Glomerular endothelial cell (primary cell): ENCODE data around the gene PRR15L. TPM values are rescaled to one million over a fixed set of nuclear protein-coding genes. Genes with fewer than 3 reads are reported as not detected.
A peak's percentile ranks its signal among the peaks of the same experiment; 100 is the strongest.
"Not testable (repeated sequence)": the region's sequence is repeated elsewhere in the genome, so short reads cannot be mapped to it uniquely, and the experiment has no call there.

Experiments used
- DNase-seq: peaks from one replicate; pipeline ENCODE4 v3.0.0-alpha.2; 2011; ENCODE audit warnings: low read depth, low spot score; ENCODE audit errors: extremely low read depth
- total RNA-seq: library from RNA; depleted of rRNA; stranded (reverse); fragments of >200 nt; gene quantifications from 2 replicates; pipeline ENCODE4 v1.2.3, GENCODE V29; 2015

Gene PRR15L
- total RNA-seq, 1 donor from 2014 or later = not detected

DNA sequence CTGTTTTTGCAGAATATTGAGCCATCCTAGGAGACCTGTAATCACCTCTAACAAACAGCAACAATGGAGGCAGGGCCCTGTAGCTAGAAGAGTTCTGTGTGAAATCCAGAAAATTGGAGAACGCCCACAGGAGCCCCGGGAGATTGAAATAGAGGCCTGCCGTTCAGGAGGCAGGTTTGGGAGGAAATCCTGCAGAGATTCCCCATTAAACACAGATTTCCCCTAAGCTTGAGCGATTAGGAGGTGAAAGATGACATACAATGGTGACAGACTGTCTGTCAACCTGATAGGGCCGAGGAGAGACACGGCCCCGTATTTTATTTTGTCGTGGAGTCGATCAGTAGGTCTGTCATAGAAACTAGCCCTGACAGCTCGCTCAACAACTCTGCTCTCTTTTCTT, 31.5 kb upstream of the PRR15L start:
- DNase-seq = no peak

DNA sequence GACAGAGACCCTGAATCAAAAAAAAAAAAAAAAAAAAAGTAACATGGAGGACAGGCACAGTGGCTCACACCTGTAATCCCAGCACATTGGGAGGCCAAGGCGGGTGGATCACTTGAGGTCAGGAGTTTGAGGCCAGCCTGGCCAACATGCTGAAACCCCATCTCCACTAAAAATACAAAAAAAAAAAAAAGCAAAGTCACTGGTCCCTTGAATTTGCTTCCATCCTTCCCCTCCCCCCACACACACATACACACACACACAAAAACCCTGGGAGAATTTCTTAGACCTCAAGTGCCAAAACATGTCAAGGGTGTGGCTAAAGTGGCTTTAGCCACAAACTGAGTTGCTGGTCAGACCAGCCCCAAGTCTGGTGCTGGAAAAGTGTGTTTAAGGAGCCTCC, 30.8 kb upstream of the PRR15L start:
- DNase-seq = not testable (repeated sequence)

DNA sequence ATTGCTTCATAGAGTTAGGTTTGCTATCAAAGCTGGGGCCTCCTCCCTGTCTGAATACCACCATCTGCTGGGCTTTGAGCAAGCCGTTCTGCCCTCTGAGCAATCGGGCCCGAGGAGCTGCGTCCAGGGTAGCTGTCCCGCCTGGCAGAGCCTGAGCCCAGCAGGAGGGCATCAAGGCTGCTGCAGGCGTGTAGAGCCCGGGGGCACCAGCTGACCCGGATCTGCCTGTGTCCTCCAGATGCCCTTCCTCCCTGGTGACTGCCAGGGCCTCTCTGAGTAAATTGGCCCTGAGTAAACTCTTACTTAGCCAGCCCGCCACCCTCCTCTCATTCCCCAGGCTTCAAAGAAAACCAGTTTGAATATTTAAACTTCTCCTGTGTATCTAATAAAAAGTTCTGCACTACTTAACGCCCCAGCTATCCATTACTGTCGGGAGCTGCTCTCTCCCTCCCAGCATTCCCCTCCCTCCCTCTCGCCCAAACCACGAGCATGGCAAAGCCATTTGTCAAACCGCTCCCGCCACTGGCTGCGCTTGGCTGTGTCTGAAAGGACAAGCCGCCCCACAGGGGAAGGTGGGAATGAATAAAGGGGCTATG, 29.7 kb upstream of the PRR15L start:
- no peak for DNase-seq

DNA sequence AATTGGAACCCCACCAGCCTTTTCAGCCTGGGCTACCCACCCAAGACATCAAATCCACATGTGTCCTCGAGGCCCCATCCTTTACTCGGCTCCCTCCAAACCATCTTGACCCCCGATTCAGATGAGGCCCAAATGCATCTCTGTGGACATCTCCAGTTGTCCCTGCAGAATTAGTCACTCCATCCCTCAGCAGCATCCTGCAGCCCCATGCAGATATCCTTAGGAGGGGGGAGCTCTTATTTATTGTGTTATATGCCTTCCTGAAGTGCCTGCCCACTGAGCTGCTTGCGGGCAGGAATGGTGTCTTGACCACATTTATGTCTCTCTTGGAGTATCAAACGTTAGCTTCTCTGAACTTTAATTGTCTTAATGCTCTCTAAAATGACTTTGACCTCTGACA, 28.8 kb upstream of the PRR15L start:
- DNase-seq = no peak

DNA sequence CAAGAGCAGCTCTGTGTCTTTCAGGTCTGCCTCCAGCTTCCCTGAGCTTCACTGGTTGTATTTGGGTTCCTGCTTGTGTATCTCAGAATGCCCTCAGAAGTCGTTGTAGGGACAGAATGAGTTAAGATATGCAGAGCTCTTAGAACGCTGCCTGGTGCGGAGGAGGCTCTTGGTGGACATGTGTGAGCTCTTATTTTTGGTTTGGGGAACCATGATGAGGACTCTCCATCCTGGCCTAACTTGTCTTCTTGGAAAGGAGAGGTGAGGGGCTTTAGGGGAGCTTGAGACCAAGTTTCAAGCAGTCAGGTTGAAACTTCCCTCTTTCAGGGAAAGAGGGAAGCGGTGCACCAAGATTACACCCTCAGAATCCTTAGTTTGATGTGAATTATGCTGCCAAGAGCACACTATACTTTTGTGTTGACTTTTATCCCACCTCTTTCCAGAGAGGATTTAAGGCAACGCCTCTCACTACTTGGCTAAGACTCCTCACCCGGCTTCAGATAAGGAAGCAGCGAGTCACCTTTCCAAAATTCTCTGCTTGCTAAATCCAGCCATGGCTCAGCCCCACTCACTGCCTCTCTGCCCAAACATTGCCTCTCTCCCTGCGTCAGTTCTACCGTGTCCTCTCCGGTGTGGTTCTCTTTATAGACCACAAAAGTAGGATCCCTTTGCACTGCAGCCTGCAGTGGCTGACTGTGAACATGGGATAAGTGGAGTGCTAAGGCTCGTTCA, 26.0 kb upstream of the PRR15L start:
- no peak for DNase-seq

DNA sequence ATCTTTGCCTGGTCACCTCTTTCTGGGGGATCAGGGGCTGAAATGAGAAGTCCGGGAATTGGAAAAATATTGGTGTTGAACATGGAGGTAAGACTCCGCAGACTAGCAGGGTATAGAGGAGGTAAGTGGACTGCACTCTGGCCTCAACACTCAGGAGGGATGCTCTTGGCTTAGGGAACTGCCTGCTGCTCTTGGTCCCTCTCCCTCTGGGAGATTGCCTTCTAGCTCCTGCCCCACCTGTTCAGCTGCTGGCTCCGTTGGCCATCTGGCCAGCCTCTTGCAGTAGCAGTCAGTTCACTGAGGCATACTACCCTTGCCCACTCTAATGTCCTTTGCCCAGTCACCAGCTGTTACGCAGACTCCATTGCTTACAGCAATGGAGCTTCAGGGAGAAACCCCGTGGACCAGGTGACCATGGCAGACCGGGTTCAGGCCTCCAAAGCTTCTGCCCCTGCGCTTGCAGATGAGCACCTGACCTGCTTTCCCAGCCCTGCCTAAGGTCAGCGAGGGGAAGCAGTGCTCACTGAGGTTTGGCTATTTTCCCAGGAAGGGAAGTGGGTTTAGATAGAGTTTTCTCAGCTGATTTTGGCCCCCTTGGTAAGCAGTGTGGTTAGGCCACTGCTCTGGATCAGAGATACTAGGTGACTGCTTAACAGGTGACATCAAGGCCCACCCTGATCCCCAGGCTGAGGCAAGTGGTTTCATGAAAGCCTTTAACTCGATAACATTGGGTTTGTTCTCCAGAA, 25.1 kb upstream of the PRR15L start:
- DNase-seq = no peak

DNA sequence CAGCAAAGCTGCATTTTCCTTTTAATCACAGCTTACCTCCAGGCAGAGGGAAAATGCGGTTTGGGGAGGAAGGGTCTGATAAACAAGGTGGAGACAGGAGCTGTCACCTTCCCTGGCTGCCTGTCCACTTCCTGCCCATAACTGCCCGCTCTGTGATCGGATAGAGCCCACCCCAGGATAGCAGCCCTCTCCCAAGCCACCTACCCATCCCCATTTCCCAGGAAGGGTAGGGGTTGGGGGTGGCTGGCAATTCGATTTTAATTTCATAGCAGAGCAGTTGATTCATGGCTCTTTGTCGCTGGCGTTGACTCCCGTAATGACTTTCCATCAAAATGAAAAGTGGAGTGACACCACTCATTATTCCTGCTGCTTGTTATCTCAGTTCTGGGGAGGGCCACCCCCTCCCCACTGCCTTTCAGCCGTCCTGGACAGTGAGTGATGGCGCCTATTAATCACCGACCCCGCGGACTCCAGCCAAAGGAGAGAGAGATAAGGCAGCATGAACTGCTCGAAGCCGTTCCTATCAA, 24.5 kb upstream of the PRR15L start:
- DNase-seq = no peak

DNA sequence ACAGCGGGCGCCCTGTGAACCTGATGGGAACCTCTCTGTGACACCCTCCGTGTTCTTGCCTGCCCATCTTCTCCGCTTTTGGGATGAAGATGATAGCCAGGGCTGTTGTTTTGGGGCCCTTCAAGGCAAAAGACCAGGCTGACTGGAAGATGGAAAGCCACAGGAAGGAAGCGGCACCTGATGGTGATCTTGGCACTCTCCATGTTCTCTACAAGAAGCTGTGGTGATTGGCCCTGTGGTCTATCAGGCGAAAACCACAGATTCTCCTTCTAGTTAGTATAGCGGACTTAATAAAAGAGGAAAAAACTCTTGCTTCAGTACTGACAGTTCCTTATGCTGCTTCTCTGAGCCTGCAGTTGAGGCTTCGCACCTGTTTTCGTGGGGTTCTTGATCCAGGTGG, 23.8 kb upstream of the PRR15L start:
- DNase-seq = no peak

DNA sequence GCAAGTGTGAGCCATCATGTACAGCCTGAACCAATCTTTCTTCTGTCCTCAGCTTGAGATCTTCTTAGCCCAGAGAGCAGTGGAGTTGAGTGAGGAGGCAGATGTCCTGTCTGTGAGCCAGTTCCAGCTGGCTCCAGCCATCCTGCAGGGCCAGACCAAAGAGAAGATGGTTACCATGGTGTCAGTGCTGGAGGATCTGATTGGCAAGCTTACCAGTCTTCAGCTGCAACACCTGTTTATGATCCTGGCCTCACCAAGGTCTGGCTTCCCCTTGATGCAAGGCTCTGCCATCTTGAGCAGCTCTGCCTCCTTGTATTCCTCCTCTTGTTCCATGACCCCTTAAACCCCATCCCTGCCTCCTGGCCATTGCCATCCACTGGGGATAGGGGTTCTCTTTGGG, 22.9 kb upstream of the PRR15L start:
- DNase-seq = no peak

DNA sequence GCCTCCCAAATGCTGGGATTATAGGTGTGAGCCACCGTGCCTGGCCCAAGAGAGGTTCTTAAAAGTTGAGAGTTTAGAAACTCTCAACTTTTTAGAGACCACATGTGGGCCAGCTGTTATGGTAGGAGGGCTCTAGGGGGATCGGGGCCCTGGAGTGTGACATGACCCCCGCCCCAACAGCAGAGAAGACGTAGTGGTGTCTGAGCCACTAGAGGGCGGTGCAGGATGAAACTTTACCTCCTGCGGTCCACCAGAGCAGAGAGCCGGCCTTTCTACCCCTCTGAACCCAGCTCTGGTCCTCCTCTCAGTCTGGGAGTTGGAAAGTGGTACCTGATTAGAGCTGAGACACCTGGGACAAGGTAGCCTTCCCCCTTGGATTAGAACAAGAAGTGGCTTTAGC, 20.6 kb upstream of the PRR15L start:
- no peak for DNase-seq

DNA sequence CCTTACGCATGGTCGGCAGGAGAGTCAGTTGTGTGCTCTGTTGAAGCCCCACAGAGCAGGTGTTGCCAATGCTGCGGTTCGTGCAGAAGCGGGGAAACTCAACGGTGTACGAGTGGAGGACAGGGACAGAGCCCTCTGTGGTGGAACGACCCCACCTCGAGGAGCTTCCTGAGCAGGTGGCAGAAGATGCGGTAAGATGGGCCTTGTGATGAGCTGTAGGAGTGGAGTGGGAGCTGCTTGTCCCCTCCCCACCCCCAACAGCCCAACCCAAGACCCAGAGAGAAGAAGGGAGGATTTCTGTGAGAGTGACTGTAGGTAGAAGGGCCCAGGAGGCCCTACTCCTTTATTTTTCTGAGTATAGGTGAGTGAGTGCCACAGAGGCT, 18.1 kb upstream of the PRR15L start:
- DNase-seq = no peak

DNA sequence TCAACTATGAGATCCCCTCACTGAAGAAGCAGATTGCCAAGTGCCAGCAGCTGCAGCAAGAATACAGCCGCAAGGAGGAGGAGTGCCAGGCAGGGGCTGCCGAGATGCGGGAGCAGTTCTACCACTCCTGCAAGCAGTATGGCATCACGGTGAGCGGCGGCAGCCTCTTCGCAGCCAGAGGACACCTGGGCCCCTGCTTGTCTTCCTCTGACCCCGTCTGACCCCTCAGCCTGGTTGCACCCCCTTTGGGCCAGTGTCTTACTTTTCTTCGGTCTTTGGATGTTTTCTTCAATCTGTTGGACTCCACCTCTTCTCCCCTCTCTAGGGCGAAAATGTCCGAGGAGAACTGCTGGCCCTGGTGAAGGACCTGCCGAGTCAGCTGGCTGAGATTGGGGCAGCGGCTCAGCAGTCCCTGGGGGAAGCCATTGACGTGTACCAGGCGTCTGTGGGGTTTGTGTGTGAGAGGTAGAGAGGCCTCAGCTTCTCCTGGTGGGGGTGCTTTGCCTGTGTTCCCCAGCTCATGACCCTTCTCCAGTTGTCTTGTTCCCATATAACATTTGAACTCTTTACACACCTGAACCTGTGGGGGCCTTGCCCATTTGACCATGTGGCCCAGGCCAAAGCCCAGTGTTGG, 17.6 kb upstream of the PRR15L start:
- no peak for DNase-seq

DNA sequence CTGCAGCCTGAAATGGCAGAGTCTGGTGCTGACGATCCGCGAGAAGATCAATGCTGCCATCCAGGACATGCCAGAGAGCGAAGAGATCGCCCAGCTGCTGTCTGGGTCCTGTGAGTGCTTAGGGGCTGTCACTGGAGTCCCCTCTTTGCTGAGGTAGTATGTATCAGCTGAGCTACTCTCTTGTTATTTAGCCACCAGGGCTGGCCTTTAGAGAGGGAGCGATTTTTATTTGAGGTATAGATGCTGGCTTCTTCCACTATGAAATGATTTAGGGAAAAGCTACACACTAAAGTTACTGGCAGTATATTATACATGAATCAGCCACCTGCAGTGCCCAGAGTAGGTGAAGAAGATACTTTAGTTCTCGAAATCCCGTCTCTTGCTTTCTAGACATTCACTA, 15.9 kb upstream of the PRR15L start:
- DNase-seq = no peak

DNA sequence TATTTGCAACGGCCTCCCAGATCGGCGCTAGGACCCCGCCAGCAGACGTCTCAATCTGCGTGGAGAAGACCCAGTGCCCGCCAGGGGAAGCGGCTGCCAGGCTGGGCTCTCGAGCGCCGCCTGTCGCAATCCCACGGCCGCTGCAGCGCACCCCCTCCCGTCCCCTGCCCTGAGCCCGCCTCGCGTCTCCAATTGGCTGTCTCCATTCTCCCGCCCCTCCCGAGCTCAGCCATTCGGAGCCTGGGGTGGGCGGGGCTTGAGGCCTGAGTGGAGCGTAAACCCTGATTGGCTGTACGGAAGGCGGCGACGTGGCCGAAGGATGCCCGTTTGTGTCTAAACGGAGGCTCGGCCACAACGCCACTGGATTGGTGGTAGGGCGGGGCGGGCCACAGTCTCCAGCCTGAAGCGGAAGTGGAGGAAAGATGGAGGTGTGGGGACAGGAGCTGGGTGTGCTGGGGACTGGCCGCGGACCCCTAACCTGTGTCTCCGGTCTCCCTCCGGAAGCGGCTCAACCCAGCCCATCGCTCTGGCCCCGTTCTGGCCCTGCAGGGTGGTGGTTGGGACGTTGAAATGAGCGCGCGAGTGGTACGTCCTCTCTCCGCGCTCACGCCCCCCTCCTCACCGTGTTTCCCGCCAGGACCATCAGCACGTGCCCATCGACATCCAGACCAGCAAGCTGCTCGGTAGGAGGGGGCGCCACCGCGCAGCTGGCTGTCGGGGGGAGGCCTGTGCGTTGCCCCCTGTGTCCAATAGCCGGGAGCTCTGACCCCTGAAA, 13.2 kb upstream of the PRR15L start, which contains the start of gene CDK5RAP3:
Gene CDK5RAP3, plus strand, starts transcription at position 389 of the 775 bp plus-strand sequence. Its CDS starts 34 bp downstream, at position 423.
- peak; percentile 91 for DNase-seq

DNA sequence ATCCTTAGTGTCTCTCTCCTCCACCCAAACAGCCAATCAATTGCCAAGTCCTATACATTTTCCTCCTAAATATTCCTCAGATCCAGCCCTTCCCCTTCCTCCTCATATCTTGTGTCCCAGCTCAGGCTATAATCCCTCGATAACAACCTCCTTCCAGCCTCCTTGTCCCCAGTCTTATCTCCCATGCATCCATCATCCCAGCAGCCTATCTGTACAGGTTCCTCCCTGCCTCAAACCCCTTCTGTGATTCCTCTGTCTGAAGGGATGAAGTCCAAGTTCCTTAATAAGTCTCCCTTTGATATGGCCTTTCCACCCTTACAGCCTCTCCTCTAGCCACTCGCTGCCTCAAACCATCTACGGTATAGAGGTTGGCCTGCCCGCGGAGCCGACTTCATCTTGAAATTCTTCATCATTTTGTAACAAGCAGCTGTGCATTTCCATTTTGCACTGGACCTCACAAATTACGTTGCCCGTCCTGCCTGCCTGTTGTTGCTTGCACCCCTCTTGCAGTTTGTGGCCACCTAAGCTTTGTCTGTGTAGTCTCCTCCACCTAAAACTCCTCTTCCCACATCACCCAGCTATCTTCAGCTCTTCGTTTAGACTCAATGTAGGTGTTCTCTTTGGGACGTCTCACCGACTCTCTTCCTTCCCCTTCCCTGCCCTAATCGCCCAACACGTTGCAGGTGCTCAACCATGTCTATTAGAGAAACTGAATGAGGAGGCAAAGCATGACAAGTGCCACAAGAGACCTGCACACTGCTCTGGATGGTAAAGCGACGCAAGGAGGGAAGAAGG, 12.4 kb upstream of the PRR15L start:
- no peak for DNase-seq

DNA sequence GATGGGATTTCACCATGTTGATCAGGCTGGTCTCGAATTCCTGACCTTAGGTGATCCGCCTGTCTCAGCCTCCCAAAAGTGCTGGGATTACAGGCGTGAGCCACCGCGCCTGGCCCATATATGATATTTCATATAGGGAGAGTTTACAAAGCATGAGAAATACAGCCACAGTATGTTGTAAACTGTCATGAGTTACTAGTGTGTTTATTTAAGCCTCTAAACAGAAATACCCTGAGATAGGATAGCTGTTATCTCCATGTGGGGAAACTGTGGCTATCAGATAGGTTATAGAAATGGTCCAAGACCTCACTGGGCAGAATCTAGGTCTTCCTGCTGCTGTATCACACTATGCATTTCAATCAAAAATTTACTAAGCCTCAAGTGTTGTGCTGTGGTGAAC, 11.2 kb upstream of the PRR15L start:
- no peak for DNase-seq

DNA sequence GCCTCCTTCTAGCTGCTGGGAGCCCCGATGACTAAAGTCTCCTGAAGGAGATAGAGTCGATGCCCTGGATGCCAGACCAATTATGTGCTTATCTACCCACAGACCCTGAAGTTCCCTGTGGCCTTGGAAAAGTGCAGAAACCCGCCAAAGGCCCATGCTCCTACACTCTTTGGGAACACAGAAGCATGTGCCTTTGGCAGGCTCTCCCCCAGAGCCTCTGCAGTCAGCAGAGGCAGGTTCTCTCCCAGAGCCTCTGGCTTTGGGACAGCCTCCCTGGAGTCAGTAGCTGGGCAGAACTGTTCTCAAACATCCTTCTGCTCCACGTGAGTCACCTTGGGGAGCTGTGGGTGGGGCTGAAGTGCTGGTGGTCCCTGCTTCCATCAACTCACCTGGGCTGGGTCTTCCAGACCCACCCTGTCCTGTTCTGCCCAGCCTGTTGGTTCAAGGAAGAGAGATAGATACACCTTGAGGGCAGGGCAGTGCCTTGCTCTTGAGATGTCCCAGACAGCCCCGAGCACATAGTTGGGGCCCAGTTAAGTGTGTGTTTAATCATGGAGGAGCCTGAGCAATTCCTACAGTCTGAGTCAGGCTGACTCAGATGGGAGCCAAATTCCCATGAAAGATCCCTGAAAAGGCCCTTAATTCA, 10.0 kb upstream of the PRR15L start:
- no peak for DNase-seq

DNA sequence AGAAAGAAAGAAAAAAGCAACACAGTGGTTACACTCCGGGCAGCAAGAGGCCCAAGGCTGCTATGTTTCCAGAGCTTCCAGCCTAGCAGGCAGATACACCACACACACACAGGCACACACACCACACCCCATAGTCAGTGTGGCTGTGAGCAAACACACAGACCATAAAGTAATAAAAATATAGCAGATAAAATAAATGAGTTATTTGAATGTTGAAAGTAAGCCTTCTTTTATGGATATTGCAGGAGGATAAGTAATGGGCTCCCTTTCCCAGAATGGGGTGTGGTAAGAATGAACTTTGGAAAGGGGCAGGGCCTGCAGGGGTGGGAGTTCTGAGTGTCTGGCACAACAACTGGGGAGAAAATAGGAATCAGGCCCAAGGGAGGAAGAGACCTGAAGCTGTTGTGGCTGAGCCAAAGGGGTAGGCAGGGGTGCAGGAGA, 8.4 kb upstream of the PRR15L start:
- no peak for DNase-seq

DNA sequence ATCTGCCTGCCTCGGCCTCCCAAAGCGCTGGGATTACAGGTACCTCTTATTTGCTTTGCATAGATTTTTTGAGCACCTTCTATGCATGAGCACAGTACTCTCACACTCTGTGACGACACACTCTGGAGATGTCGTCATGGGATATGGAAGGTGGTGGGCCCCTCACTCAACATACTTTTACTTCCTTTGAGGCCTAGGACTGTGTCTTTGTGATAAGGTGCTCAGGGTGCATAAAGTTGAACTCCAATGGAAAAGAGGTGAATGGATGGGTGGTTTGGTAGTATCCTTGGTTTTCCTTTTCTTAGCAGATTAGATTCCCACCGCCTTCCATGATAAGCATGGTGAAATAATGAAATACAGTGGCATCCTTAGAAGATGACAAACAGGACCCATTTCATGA, 7.2 kb upstream of the PRR15L start:
- no peak for DNase-seq
